Right kidney (tissue), 9 donors: ENCODE results near the gene FAM9A.

Source experiments
- DNase-seq: peaks from one replicate; pipeline ENCODE4 v3.0.0-alpha.2; 2016
- long read RNA-seq, 8 donors: transcript quantifications; one replicate each; lab custom pipeline, GENCODE V29; 2026

FAM9A gene
- long read RNA-seq, donor 1 = 0 reads
- long read RNA-seq, donor 2 = 0 reads
- long read RNA-seq, donor 3 = 0 reads
- long read RNA-seq, donor 4 = 0 reads
- long read RNA-seq, donor 5 = 0 reads
- long read RNA-seq, donor 6 = 0 reads
- long read RNA-seq, donor 7 = 0 reads
- long read RNA-seq, donor 8 = 0 reads

GRCh38 chrX:8801041-8801599 is at the start of gene FAM9A:
FAM9A (minus strand) TSS chrX:8801383; CDS start chrX:8800171, 1,212 bp downstream.
- no peak for DNase-seq

GRCh38 chrX:8850478-8850877 is 49.3 kb upstream of the FAM9A start:
- DNase-seq = no peak

- DNase-seq = no peak
Observed at GRCh38 chrX:8849945-8850344, 48.8 kb upstream of the FAM9A start.

GRCh38 chrX:8849458-8849857 is 48.3 kb upstream of the FAM9A start:
- DNase-seq = no peak

- DNase-seq = no peak
Observed at GRCh38 chrX:8848911-8849310, 47.7 kb upstream of the FAM9A start.

- no peak for DNase-seq
Observed at GRCh38 chrX:8848441-8848840, 47.3 kb upstream of the FAM9A start.

GRCh38 chrX:8847360-8847759 is 46.2 kb upstream of the FAM9A start:
- no peak for DNase-seq

- DNase-seq = no peak
Observed at GRCh38 chrX:8846266-8846665, 45.1 kb upstream of the FAM9A start.

- DNase-seq = no peak
Observed at GRCh38 chrX:8845469-8845868, 44.3 kb upstream of the FAM9A start.

- no peak for DNase-seq
Observed at GRCh38 chrX:8845060-8845459, 43.9 kb upstream of the FAM9A start.

GRCh38 chrX:8844157-8844556 is 43.0 kb upstream of the FAM9A start:
- DNase-seq = no peak

- DNase-seq = no peak
Observed at GRCh38 chrX:8841911-8842310, 40.7 kb upstream of the FAM9A start.

- DNase-seq = no peak
Observed at GRCh38 chrX:8834392-8834791, 33.2 kb upstream of the FAM9A start.

- DNase-seq = no peak
Observed at GRCh38 chrX:8832582-8833378, 31.6 kb upstream of the FAM9A start.

GRCh38 chrX:8823698-8824097 is 22.5 kb upstream of the FAM9A start:
- DNase-seq = no peak

GRCh38 chrX:8822002-8822401 is 20.8 kb upstream of the FAM9A start:
- no peak for DNase-seq

- DNase-seq = no peak
Observed at GRCh38 chrX:8820910-8821527, 19.8 kb upstream of the FAM9A start.

- DNase-seq = peak; percentile 20
Observed at GRCh38 chrX:8815460-8816065, 14.4 kb upstream of the FAM9A start.

- no peak for DNase-seq
Observed at GRCh38 chrX:8813036-8813435, 11.9 kb upstream of the FAM9A start.

GRCh38 chrX:8811611-8812010 is 10.4 kb upstream of the FAM9A start:
- DNase-seq = no peak

GRCh38 chrX:8808661-8809060 is 7.5 kb upstream of the FAM9A start:
- no peak for DNase-seq

- DNase-seq = no peak
Observed at GRCh38 chrX:8805974-8806373, 4.8 kb upstream of the FAM9A start.

GRCh38 chrX:8805046-8805445 is 3.9 kb upstream of the FAM9A start:
- DNase-seq = no peak
